ENCODE measurements around the gene PARL. TPM values are rescaled to one million over a fixed set of nuclear protein-coding genes. Genes with fewer than 3 reads are reported as not detected.

Gene PARL
- total RNA-seq, 2 donors from 2014 or later: 31.5 to 44.3 TPM

GRCh38 chr3:183911763-183912506 lies 27.3 kb upstream of the PARL start:
- Histone ChIP-seq H3K27ac (no peak overlapping the region), H3K36me3 (no peaks in the 10 kb centered on the region), H3K27me3 (replicated peaks; ENCODE audit: insufficient read depth) (no peaks in the 10 kb centered on the region), H3K9me3 (no peaks in the 10 kb centered on the region), H3K4me3 (no peak overlapping the region), H3K4me1 (replicated peaks) (no peaks in the 10 kb centered on the region)
- TF ChIP-seq POLR2AphosphoS5 (IDR thresholded peaks at IDR 0.05): no peak
- no peak for TF ChIP-seq CTCF (IDR thresholded peaks at IDR 0.05)
- no peak for TF ChIP-seq POLR2A (IDR thresholded peaks at IDR 0.05)
- intact Hi-C loops (cut with DNase I): no loop called here
- 91% methylated on average over 8 of the region's 8 CpGs for WGBS
- no peak for DNase-seq (ENCODE audit: low spot score)

DNA sequence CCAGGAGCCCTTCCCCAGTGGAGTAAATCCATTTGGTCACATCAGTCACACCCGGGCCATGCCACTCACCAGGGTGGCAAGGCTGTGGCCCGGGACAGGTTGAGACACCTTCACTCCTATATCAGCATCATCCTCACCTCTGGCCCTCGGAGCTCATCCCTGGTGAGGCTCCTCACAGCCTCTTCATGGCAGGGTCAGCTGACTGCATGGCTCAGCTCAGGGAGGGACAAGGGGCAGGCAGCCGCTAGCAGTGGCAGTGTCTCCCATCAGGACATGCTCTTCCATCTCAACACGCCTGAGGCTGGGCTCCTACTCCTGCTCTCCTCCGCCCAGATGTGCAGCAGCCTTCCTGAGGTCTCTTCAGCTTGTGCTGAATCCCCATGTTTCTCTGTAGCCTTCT lies 26.4 kb upstream of the PARL start:
- H3K27ac ChIP-seq: no peak overlapping the region
- intact Hi-C loops (cut with DNase I): no loop called here
- WGBS: 73% methylated on average over 6 of the region's 6 CpGs

DNA sequence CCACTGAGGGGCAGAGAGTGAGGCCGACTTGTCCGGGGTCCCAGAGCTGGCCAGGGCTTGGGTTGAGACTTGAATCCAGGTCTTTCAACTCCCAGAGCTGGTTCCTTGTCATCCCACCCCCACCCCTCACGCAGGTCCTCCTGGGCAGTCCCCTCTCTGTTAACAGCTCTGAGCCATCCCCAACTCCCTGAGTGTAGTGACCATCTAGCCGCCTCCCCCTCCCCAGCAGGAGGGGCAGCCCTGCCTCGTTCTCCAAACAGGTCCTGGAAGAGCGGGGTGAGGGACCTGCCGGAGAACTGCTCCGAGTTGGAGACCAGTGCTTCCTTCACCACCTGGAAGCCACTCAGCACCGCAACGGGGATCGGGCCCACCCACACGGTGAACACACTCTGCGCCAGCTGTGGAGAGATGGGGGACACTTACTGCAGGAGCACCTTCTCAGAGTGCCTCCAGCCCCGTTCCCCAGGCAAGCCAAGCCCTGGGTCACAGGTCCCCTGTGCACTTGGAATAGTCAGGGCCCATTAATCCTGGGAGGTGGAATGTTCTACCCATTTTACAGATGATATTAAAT lies 24.4 kb upstream of the PARL start:
- Histone ChIP-seq H3K27ac (no peak overlapping the region), H3K9me3 (no peaks in the 10 kb centered on the region), H3K4me3 (no peak overlapping the region), H3K36me3 (no peaks in the 10 kb centered on the region), H3K4me1 (replicated peaks) (no peaks in the 10 kb centered on the region), H3K27me3 (replicated peaks; ENCODE audit: insufficient read depth) (no peaks in the 10 kb centered on the region)
- intact Hi-C loops (cut with DNase I): no loop called here
- no peak for DNase-seq (ENCODE audit: low spot score)
- TF ChIP-seq POLR2A (IDR thresholded peaks at IDR 0.05): no peak
- TF ChIP-seq CTCF (IDR thresholded peaks at IDR 0.05): no peak
- TF ChIP-seq POLR2AphosphoS5 (IDR thresholded peaks at IDR 0.05): no peak
- WGBS: 73% methylated on average over 14 of the region's 14 CpGs

More for the DNA sequence above, 26.4 kb upstream of the PARL start:
- Histone ChIP-seq H3K4me3 (no peak overlapping the region), H3K36me3 (no peaks in the 10 kb centered on the region), H3K27me3 (replicated peaks; ENCODE audit: insufficient read depth) (no peaks in the 10 kb centered on the region), H3K9me3 (no peaks in the 10 kb centered on the region), H3K4me1 (replicated peaks) (no peaks in the 10 kb centered on the region)
- no peak for DNase-seq (ENCODE audit: low spot score)
- TF ChIP-seq CTCF (IDR thresholded peaks at IDR 0.05): no peak
- no peak for TF ChIP-seq POLR2A (IDR thresholded peaks at IDR 0.05)
- TF ChIP-seq POLR2AphosphoS5 (IDR thresholded peaks at IDR 0.05): no peak

DNA sequence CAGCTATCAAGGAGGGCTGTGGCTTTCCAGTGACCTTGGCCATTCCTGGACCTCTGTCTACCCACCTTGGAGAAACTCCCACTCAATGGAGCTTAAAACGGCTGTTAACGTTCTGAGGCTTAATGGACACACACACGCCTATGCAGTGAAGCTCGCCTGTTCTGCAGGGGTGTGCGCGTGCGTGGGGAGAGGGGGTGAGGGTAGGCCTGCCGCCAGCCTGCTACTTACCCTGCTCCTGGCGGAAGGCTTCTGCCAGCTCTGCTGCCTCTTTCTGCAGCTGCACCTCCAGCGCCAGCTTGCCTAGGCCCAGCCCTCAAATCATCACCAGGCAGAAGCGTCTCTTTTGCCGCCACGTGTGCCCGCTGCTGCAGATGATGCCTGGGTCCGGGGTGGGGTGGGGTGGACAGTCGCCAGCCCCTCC lies 23.2 kb upstream of the PARL start:
- H3K4me1 ChIP-seq (replicated peaks): no peaks in the 10 kb centered on the region
- H3K27ac ChIP-seq: no peak overlapping the region
- no peaks in the 10 kb centered on the region for H3K9me3 ChIP-seq
- H3K36me3 ChIP-seq: no peaks in the 10 kb centered on the region
- WGBS: 75% methylated on average over 16 of the region's 16 CpGs
- H3K27me3 ChIP-seq (replicated peaks; ENCODE audit: insufficient read depth): no peaks in the 10 kb centered on the region
- TF ChIP-seq POLR2AphosphoS5 (IDR thresholded peaks at IDR 0.05) (no peak), CTCF (IDR thresholded peaks at IDR 0.05) (no peak), POLR2A (IDR thresholded peaks at IDR 0.05) (no peak)
- H3K4me3 ChIP-seq: no peak overlapping the region
- intact Hi-C loops (cut with DNase I): no loop called here
- no peak for DNase-seq (ENCODE audit: low spot score)

DNA sequence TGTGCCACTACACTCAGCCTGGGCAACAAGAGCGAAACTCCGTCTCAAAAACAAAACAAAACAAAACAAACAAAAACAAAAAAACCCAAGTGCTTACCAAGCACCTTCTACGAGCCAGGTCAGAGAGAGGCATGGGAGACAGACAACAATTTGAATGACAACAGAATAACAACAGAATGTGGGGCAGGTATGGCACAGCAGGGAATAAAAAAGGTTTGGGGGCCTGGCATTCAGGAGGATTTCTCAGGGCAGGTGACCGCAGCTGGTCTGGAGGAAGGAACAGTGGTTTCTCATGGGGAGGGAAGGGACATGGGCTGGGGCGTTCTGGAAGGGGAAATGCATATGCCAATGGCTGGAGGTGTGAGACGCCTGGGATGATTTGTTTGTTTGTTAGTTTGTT lies 22.5 kb upstream of the PARL start:
- Histone ChIP-seq H3K27me3 (replicated peaks; ENCODE audit: insufficient read depth) (no peaks in the 10 kb centered on the region), H3K36me3 (no peaks in the 10 kb centered on the region), H3K4me1 (replicated peaks) (no peaks in the 10 kb centered on the region), H3K9me3 (no peaks in the 10 kb centered on the region), H3K4me3 (no peak overlapping the region), H3K27ac (no peak overlapping the region)
- TF ChIP-seq CTCF (IDR thresholded peaks at IDR 0.05) (no peak), POLR2AphosphoS5 (IDR thresholded peaks at IDR 0.05) (no peak), POLR2A (IDR thresholded peaks at IDR 0.05) (no peak)
- DNase-seq (ENCODE audit: low spot score): no peak
- intact Hi-C loops (cut with DNase I): no loop called here
- WGBS: 83% methylated on average over 6 of the region's 6 CpGs
